ENCODE results near the gene DNAJC13.

GRCh38 chr3:132561003-132561402 is 143.7 kb downstream of the DNAJC13 start:
- TF ChIP-seq CTCF (IDR thresholded peaks at IDR 0.05) = no peak
- no peak for TF ChIP-seq POLR2AphosphoS5 (IDR thresholded peaks at IDR 0.05)

Data from sigmoid colon (tissue), 4 donors.